HG02798 (cell line): Measurements from ENCODE around the gene COX19.
A peak's percentile ranks its signal among the peaks of the same experiment; 100 is the strongest.
"Not testable (repeated sequence)": the region's sequence is repeated elsewhere in the genome, so short reads cannot be mapped to it uniquely, and the experiment has no call there.

ENCODE experiments used
- ATAC-seq: cut with Tn5 transposase; IDR thresholded peaks from one replicate; pipeline ENCODE4 v1.9.1; 2021; ENCODE audit warnings: mild to moderate bottlenecking; ENCODE audit not compliant: unreplicated experiment, poor library complexity

COX19 gene

DNA sequence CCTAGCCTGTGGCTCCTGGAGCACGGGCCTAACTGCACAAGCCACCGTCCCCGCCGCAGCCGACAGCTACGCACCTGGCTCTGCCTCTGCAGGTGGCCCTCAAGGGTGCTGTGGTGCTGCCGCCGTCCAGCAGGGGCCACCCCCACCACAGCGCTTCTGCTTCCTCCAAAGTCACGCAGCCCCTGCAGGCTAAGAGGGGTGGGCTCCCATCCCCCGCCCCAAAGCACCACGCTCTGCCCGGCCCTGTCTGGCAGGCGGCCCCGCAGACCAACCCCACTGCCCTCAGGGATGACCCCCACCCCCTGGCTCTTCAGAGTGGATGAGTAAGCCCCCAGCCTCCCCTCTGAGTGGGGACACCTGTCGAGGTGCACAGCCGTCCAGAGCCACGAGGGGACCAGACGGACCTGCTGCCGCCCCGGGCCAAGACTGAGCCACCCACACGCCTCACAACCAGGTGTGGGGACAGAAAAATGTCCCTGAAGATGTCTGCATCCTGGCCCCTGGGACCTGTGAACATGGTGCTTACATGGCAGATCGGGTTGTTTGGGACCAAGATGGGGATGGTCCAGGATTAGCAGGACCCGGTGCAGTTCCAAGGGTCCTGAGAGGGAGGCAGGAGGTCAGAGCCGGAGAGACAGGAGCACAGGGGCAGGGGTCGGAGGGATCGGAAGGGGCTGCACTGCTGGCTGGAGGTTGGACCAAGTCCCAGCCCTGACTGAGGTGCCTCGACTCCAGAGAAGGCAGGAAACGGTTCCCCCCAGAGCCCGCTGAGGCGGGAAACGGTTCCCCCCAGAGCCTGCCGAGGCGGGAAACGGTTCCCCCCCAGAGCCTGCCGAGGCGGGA lies 11.9 kb downstream of the COX19 start:
- no peak for ATAC-seq

DNA sequence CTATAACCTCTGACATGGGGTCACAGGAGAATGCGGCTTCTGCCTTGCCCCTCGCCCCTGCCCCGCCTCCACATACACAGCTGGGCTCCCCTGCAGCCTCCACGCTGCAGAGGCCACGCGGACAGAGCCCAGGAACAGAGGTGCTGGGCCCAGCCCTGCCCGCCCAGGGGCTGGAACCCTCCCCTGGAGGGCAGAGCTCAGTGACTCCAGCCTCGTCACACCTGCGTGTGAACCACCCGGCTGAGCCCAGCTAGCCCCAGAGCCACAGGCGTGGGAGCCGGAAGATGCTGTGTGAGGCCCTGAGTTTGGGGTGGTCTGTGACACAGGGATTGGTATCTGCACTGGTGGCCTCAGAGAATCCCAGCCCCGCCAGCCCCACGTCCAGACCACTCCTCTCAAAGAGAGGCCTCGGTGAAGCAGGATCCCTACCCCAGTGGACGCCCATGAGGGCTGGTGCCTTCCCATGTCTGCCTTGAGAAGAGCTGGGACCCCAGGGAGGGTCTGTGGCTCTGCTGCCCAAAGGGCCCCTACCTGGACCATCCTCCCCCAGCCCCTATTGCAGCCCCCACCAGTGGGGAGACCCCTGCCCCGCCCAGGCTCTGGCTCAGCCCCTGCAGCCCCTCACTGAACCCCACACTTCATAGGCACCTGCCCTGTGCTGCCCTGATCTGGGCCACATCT lies 12.8 kb downstream of the COX19 start:
- ATAC-seq, result no peak

DNA sequence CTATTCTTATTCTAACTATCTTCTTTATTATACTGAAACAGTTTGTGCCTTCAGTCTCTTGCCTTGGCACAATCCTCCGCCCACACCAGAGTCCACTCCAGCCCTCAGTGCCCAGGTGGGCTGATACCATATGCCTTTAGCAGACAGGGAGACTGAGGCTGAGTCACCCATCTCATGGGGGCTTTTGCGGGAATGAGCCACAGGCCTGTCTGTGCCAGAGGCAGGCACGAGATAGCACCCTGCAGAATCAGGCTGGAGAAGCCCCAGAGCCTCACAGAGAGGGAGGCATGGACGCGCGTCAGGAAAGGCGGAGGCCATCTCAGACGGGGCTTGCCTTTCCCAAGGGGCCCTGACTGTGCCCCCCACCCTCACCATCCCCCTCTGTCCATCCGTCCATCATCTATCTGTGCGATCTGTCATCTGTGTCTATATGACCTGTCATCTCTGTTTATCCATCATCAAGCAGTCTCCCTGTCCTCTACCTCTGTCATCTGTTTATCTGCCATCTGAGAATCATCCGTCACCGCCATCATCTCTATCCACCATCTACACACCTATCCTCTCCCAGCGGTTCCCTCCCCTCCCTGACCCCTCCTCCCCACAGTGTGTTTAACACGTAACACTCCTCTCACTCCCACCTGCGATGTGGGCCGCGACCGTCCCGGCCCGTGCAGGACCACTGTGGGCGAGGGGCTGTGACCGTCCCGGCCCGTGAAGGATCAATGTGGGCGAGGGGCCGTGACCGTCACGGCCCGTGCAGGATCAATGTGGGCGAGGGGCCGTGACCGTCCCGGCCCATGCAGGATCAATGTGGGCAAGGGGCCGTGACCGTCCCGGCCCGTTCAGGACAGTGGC lies 13.6 kb downstream of the COX19 start:
- no peak for ATAC-seq

DNA sequence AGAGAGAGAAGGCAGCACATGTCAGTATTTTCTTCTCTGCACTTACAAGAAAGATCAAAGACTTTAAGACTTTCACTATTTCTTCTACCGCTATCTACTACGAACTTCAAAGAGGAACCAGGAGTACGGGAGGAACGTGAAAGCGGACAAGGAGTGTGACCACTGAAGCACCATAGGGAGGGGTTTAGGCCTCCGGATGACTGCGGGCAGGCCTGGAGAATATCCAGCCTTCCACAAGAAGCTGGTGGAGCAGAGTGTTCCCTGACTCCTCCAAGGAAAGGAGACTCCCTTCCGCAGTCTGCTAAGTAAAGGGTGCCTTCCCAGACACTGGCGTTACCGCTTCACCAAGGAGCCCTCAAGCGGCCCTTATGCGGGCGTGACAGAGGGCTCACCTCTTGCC lies 14.4 kb downstream of the COX19 start:
- not testable (repeated sequence) for ATAC-seq

DNA sequence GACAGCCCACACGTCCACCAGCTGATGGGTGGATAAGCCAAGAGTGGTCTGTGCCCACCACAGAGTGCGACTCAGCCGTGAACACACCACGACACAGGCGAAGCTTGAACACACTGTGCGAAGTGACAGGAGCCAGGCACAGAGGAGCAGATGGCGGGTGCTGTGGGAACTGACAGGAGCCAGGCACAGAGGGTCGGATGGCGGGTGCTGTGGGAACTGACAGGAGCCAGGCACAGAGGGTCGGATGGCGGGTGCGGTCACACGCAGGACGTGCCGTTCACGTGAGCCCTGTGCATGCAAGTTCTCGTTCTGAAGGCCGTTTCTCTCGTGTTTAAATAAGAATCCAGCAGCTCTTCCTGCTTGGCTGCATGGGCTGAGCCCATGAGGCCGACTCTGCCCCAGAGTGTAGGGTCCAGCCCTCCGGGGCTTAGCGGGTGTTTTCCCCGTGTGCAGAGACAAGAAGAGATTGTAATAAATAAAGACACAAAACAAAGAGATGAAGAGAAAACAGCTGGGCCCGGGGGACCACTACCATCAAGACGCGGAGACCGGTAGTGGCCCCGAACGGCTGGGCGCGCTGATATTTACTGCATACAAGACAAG lies 15.0 kb downstream of the COX19 start:
- no peak for ATAC-seq

DNA sequence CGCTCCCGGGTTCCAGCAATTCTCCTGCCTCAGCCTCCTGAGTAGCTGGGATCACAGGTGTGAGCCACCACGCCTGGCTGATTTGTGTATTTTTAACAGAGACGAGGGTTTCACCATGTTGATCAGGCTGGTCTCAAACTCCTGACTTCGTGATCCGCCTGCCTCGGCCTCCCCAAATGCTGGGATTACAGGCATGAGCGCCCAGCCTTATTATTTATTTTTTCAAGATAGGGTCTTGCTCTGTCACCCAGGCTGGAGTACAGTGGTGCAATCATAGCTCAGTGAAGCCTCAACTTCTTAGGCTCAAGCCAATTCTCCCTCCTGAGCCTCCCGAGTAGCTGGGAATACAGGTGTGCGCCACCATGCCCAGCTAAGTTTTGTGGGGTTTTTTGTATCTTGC lies 15.6 kb downstream of the COX19 start:
- ATAC-seq, result not testable (repeated sequence)

DNA sequence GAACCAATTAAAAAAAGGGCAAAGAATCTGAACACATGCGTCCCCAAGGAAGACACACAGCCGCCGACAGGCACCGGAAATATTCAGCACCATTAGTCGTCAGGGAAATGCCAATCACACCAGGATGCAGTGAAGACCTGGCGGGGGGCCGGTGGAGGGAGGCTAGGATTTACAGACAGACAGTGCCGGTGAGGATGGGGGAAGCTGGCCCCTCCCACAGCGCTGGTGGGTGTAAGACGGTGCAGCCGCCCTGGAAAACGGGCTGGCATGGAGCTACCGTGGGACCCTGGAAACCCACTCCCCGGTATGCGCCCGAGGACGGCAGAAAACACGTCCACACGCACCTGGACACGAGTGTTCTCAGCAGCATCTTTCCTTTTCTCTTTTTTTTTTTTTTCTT lies 16.1 kb downstream of the COX19 start:
- ATAC-seq, result no peak

DNA sequence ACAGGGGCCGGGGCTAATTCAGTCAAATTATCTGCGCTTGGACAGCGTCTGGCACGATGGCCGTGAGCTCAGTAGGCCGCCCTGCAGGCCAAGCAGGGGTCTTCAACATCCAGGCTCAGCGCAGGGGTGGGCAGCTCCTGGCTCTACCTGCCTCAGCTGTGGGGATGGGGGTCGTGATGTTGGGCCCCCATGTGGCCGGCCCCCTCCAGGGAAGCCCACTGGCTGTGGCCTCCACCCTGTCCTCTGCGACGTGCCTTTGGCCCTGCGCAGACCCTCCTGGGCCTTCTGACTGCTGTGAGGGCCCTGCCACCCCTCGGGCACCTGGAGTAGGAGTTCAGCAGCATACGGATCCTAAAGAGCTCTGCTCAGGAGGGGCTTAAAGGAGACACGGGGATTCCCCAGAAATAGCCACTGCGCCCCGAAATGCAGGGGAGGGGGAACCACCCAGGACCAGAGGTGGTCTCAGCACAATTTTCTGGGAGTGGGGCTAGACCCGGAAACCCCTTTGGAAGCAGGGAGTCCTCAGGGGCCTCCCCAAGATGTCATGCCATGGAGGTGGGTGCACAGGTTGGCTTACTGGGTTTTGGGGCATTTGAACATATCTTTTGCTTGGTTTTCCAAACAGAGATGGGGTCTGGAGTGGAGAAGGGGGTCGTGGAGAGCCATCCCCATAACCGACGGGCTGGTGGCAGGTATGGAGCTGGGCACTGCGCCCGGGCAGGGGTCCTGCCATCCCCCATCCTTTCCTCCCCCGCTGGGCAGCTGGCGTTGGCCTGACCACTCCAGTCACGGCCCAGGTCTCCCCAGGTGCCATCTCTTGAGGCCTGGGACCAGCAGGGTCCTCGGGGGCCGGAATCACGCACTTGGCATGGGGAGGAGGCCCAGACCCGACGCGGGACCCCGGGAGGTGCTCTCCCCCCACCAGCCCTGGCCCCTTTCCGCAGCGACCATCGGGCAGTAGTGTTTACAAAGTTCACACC lies 16.8 kb downstream of the COX19 start:
- ATAC-seq, result no peak

DNA sequence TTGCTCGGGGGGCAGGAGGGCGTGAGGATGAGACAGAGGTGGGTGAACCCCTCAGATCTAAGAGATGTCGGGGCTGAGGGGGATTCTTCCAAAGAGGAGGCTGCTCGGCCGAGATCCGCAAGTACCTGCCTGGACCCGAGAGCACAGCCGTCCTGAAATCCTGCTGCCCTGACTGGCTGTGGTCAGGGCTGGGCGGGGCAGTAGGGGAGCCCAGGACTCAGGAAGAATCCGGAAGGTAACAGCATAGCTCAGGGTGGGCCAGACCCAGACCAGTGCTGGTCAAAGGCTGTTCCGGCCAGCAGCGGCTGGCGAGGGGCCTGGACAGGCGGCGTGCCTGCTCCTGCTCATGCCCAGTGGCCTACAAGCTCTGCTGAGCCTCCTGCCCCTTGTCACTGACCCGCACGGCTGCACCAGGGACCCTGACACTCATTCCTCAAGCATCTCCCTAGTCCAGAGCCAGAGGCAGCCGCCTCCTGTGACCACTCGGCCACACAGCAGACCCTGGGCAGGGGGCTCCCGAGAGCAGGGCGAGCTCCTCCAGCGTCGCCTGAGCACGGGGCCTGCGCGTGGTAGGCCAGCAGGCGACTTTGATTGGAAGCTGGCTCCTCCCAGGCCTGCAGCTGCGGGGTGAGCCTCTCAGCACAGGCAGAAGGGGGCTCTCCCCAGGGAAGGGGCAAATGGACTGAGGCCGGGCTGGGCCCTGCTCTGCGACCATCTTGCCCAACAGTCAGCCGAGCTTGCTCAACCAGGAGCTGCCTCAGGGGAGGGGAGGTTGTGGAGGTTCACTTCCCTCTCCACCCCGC lies 17.7 kb downstream of the COX19 start:
- no peak for ATAC-seq

DNA sequence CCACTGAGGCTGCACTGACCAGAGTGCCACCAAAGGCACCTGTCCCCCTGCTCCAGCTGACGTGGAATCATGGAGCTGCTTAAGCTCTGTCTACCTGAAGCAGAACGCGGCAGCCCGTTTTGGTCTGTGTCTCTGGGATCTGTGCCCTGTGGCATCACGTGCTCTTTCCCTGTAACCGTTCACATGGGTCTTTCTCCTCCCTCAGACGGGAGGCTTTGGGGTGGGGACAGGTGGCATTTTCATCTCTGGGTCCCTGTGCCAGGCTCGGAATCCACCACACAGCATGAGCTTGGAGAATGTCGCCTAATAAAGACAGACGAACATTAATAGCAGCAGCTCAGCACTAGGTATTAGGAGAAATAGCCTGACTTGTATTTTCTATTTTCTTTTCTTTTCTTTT lies 19.3 kb downstream of the COX19 start:
- ATAC-seq, result no peak

DNA sequence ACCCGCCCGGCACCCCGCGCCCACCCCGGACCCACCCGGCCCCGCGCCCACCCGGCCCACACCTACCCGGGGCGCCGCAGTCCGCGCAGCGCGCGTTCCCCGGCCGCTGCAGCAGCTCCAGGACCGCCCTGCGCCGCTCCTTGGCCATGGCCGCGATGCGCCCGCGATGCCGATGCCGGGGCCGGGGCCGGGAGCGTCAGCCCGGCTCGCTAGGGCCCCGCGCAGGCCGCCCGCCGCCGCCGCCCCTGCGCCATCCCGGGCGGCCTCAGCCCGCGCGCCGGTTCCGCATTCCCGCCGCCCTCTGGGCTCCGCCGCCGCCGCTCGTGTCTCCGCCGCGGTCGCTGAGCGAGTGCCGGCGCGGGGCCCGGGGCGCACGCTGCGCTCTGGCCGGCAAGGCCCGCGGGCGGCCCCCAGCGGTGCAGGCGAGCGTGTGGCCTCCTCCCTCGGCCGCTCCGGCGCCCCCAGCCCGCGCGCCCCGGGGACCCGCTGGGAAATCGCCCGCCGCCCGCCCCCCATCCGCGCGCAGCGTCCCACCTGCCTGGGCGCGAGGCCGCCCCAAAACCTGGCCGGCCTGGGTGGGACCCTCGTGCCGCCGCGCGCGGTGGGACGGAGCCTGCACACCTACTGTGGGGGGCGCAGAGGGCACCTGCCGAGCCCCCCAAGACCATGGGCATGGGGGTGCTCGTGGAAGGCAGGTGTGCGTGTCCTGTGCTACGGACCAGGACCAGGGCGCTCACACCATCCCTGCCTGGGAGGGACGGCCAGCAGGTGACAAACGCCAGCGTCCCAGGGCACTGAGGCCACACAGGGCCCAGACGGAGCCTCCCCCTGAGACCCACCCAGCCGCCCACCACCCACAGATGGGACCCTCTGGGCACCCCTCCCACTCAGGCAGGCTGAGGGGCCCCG lies 20.8 kb downstream of the COX19 start, which contains the start of gene ADAP1:
Gene ADAP1 (minus strand): TSS at position 351 of the 909 bp plus-strand sequence. CDS start 203 bp downstream, at position 148.
- ATAC-seq, result peak; percentile 45

DNA sequence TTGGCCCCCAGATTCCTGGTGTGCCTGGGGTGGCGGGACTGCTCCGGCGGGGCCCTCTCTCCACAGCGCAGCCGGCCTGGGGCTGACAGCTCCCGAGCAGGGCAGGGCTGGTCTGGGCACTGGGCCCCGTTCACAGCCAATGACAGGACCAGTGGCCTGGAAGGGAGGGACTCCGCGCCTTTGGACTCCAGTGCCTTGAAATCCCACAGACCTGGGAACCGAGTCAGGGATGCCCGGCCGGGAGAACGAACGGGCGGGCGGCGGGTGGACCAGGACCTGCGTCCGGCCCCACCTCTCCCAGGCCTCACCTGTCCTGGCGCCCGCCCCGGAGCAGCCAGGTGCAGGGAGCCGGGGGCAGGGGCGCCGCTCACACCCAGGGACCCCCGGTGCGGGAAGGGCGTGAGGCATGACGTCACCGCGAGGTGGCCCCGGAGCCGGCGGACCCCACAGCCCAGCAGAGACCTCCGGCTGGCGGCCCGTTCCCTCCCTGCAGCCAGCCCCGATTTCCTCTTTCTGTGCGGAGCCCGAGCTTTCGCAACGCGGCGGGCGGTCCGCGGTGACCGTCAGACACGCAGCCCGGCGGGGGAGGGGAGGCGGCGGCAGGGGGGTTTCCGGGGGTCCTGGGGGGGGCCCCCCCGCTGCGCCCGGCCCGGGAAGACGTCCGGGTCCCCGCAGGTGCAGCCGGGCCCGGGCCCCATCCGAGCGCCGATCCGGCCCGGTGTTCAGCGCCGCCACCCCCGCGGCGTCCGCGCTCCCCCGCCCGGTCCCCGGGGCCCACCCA lies 21.6 kb downstream of the COX19 start:
- peak; percentile 4 for ATAC-seq

DNA sequence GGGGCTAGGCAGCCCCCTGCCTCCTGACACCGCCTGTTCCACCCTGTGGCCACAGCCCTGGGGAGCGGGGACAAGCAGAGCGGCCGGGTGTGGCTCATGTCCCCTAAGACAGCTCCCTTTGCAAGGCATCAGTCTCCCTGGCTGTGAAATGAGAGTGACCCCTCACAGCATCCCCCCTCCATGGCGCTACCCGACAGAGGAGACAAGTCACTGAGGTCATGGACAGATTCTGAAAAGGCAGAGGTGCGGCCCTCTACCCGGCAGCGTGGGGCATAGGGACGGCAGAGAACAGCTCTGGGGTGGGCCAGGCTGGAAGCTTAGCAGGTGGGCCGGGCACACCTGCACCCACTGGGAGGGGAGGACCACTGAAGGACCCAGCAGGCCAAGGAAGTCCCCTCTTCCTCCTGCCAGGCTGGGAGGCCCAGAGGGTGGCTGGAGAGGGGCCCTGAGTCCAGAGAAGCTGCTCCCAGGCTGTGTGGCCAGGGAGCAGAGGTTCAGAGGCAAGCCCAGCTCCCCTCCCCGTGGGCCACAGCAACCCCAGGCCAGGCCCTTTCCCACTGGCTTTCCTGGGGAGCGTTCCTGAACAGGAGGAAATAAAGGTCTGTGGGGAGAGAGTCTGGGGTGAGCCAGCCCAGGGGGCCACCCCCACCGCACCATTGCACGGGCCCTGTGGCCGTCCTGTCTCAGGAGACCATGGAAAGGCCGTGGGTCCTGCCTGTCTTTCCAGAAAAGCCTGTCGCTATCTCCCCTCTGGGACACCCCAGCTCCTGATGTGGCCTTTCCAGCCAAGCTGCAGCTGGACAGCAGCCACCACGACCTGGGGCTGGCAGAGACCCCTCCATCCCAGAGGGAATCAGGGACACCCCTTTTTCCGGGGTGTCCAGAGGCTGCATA lies 22.6 kb downstream of the COX19 start:
- no peak for ATAC-seq

DNA sequence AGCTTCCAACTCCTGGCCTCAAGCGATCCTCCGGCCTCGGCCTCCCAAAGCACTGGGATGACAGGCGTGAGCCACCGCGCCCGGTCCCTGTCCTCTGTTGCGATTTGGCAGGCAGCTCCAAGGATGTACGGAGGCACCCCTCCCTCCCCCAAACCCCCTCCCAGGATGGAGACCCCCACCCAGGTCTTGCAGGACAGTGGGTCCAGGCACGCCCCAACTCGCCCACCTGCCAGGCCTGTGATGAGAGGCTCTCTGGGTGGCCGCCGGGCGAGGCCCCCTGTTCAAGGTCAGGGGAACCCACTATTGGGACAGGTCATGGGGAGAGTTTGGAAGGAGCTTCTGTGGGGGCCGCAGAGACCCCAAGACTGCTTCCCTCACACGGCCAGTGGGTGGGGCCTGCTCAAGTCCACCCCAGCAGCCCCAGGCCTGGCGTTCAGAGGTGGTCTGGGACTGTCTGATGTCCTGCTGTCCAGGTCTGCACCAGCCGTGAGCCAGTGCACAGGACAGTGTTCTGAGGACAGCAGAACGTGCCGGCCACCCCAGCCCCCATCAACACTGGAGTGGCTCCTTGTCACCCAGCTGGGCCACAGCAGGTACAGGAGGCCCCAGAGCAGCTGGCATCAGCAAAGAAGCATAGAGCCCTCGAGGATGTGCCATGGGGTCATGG lies 23.3 kb downstream of the COX19 start:
- no peak for ATAC-seq
